K562 (cell line): Measurements from ENCODE around the gene NCOR2.

Source experiments
- ETV6 ChIP-seq, 3 experiments: fragments of 150-350 bp in 1 of 3; sonication (generic) in 1 of 3; formaldehyde crosslinking in 1 of 3; IDR thresholded peaks; 2 replicates each; pipeline versions ENCODE4 v1.6.1 to v1.8.0; 2014 to 2022; ENCODE audit warnings: borderline replicate concordance in 2 of 3, low read depth in 2 of 3, antibody characterized with exemption in 1 of 3, low read length in 1 of 3, mild to moderate bottlenecking in 1 of 3, missing genetic modification reagents in 1 of 3
- HDGF ChIP-seq: fragments of 450-650 bp; IDR thresholded peaks from 2 replicates; pipeline ENCODE4 v1.6.1; 2016
- HMGXB4 ChIP-seq: sonication (generic); formaldehyde crosslinking; IDR thresholded peaks from 2 replicates; pipeline ENCODE4 v1.8.1; 2023; ENCODE audit warnings: mild to moderate bottlenecking, missing genetic modification reagents
- NCOR1 ChIP-seq: fragments of 450-650 bp; IDR thresholded peaks from 2 replicates; pipeline ENCODE4 v1.6.1; 2016; ENCODE audit warnings: mild to moderate bottlenecking, moderate library complexity
- NFATC3 ChIP-seq: fragments of 450-650 bp; IDR thresholded peaks from 2 replicates; pipeline ENCODE4 v1.6.1; 2017; ENCODE audit warnings: mild to moderate bottlenecking
- RAD21 ChIP-seq, 2 experiments: fragments of 250-450 bp in 1 of 2; fragments of 450-650 bp in 1 of 2; sonication (Bioruptor Pico) in 1 of 2; formaldehyde crosslinking in 1 of 2; IDR thresholded peaks in 1 of 2; conservative IDR thresholded peaks in 1 of 2; 2 replicates each; pipeline versions ENCODE4 v1.4.0 to v1.8.0; 2020 to 2022; ENCODE audit warnings: mild to moderate bottlenecking in 2 of 2, moderate library complexity in 1 of 2
- TCF7L2 ChIP-seq: fragments of 150-350 bp; IDR thresholded peaks from 2 replicates; pipeline ENCODE4 v1.6.1; 2016; ENCODE audit warnings: low read depth, mild to moderate bottlenecking, low read length, moderate library complexity
- ZNF274 ChIP-seq: IDR thresholded peaks from 2 replicates; pipeline ENCODE4 v1.6.1; 2011; ENCODE audit warnings: low read depth, mild to moderate bottlenecking, low read length, moderate library complexity, borderline replicate concordance

- TF ChIP-seq NFATC3 (no peak), ZNF274 (no peak), ETV6 (IDR thresholded peaks at IDR 0.05; ENCODE audit: borderline replicate concordance in 1 of 2, low read depth in 2 of 2, low read length in 1 of 2) (no peak), ETV6 (CRISPR knock-in tag; IDR thresholded peaks at IDR 0.05; ENCODE audit: borderline replicate concordance) (no peak), NCOR1 (no peak), HMGXB4 (CRISPR knock-in tag) (no peak), RAD21 (CRISPR knock-in tag; conservative IDR thresholded peaks at IDR 0.05 in 1 of 2, IDR thresholded peaks at IDR 0.05 in 1 of 2) (no peak), TCF7L2 (no peak), HDGF (no peak)
Measured at GRCh38 chr12:124554429-124555029, 12.9 kb downstream of the NCOR2 start.
